ENCODE results near the gene SPART.

SPART gene, protein sequence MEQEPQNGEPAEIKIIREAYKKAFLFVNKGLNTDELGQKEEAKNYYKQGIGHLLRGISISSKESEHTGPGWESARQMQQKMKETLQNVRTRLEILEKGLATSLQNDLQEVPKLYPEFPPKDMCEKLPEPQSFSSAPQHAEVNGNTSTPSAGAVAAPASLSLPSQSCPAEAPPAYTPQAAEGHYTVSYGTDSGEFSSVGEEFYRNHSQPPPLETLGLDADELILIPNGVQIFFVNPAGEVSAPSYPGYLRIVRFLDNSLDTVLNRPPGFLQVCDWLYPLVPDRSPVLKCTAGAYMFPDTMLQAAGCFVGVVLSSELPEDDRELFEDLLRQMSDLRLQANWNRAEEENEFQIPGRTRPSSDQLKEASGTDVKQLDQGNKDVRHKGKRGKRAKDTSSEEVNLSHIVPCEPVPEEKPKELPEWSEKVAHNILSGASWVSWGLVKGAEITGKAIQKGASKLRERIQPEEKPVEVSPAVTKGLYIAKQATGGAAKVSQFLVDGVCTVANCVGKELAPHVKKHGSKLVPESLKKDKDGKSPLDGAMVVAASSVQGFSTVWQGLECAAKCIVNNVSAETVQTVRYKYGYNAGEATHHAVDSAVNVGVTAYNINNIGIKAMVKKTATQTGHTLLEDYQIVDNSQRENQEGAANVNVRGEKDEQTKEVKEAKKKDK

DNA sequence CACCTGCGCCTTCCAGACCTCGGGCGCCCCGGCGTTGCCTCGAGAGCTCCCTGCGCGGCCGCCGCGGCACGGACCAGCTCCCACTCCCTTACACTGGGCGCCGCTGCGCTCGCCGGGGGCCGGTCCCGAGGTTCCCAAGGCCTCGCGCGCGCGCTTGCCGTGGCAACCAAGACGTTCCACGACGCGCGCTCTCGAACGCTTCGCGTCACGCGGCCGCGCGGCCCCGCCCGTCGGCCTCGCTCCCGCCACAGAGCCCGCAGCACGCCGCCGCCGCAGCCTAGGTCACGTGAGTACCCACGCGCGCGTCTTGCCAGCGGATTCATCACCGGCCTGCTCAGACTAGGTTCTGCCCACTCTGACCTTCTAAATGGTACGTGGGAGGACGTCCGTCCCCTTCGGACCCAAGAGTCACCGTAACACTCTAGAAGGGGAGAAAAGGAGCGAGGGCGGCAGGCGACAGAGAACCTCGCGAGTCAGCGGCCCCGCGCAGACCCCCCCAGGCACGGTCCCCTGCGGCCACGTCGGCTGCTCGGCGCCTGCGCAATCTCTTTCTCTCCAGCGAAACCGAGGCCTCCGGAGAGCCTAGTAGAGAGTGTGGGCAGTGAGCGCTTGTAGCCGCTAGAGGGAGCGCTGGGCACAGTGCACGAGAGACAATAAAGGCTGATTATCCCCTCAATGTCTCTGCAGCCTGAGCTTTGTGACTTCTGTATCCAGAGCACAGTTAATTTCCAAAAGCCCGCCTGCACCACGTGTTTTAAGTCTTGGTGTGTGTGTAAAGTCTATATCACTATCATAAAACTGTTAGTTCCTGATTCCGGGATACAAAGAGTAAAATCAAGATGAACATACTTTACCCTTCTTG is at the start of gene SPART:
Gene SPART (minus strand): TSS at position 173 of the 862 bp plus-strand sequence. CDS start 10,564 bp downstream, outside the sequence.
- peak; percentile 64 to 86 for DNase-seq (ENCODE audit: low read depth in 1 of 2, low spot score in 1 of 2)

DNA sequence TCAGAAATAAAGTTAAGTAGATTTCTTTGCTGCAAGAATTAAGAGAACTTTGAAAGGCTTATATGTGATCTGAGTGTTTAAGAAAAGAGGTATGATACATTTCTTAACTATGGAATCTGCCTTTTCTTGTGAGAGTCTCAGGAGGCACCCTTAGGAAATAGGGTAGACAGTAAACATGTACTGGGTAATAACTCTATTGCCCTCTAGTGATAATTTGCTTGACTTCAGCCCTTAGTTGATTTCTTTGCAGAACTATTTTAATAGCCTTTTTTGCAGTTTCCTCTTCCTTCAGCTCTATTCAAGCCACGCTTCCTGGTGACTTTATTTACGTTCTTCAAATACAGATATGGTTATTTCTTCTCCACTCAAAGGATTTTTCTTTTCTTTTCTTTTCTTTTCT is 49.1 kb upstream of the SPART start:
- no peak for DNase-seq (ENCODE audit: low read depth in 1 of 2, low spot score in 1 of 2)

DNA sequence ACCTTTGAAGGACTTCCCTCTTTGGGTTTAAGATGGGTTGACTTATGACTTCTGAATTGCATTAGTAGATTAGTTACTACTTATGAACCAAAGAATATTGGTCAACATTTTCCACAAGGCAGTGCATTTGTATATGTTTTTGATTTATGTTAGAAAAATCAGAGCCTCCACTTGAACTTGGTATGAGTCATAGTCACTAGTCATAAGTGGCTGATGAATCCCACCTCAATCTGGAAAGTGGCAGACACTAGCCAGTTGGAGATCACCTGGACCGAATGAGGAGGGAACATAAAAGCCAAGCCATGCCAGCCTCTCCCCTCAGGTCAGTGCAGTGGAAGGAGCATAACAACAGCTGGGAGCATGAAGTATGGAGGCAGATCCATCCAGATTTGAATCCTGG is 39.3 kb upstream of the SPART start:
- no peak for DNase-seq (ENCODE audit: low read depth in 1 of 2, low spot score in 1 of 2)

DNA sequence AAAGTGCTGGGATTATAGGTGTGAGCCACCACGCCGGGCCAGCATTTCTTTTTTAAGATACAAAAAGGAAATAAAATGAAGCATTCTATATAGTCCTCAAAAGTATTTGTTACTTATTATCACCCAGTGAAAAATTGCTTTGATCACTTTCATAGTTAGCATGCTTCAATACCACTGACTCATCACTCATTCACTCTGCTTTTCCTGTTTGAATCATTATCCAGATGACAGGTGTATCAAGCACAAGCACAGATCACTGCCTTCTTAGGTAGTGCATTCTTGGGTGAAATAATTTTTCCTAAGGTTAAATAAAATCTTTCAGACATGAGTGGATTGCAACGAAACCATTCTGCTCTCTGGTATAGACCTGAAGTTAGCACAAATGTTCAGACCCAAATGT is 35.8 kb upstream of the SPART start:
- no peak for DNase-seq (ENCODE audit: low read depth in 1 of 2, low spot score in 1 of 2)

DNA sequence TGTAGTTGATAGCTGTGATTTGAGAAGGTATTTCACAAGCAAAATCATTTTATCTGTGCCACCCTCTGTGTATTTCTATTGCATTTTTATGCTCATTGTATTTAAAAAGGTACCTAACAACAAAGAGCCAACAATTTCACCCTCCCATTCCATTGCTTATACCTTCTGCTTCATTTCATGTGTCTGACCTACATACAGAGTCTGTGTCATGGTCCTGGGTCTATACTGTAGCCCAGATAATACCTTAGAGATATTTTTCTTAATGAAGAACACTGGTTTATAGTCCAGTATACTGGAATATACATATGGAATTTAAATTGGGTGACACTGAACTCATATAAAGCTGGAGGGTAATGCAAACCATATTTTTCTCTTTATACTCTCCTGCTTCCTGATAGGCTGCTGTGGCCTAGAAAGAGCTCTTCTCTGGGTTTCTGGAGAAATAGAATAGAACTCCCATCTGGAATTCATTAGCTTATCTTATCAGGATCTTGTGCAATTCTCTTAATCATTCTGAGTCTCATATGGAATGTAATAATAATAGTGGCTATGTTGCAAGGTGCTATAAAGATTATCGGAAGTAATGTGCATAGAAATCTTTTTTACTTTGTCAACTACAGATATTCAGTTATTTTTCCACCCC is 31.8 kb upstream of the SPART start:
- no peak for DNase-seq (ENCODE audit: low read depth in 1 of 2, low spot score in 1 of 2)

DNA sequence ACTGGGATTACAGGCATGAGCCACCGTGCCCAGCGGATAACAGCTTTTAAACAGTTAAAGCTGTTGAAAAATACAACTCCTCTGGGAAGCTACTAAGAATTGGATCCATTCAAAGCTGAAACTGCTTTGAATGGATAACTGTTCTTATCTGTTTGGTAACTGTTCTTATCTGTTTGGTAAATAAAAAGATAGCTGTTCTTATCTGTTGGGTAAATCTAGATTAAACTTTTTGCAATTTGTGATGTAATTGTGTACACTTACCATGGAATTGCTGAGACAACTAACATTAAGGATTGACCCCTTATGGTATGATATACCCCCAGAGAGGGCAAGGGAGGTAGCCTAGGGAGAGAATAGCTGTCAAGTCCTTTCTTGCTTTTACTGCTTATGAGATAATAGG is 27.9 kb upstream of the SPART start:
- DNase-seq (ENCODE audit: low read depth in 1 of 2, low spot score in 1 of 2), result no peak

DNA sequence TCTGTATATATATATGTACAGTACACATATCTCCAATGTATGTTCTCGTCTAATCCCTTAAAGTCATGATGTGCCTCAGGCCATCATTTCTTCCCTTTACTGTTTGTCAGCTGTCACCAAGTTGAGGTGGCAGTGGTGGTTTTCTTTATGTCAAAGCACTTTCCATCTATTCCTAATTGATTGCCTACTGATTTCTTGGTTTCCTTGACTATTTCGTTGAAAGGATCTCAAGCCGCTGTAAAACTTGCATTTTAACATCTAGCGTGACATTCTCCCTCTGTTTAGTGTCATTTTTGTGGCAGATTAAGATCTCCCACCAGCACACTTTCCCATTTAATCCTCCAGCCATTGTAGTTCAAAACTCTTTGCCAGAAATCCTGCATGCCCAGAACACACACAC is 25.0 kb upstream of the SPART start:
- DNase-seq (ENCODE audit: low read depth in 1 of 2, low spot score in 1 of 2), result no peak

DNA sequence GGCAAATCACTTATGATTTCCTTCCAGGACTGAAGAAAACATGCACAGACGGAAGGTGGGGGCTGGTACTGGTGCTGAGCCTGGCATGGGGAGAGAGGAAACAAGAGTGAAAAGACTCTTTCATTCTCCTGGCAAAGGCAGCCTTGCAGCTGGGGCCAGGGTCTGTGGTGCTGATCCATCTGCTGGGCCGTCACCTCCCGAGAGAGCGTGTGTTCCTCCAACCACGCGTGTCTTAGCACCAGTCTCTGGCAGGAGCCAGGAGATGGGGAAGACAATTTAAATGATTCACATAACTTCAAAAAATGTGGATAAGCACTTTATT is 23.9 kb upstream of the SPART start:
- DNase-seq (ENCODE audit: low read depth in 1 of 2, low spot score in 1 of 2), result no peak

DNA sequence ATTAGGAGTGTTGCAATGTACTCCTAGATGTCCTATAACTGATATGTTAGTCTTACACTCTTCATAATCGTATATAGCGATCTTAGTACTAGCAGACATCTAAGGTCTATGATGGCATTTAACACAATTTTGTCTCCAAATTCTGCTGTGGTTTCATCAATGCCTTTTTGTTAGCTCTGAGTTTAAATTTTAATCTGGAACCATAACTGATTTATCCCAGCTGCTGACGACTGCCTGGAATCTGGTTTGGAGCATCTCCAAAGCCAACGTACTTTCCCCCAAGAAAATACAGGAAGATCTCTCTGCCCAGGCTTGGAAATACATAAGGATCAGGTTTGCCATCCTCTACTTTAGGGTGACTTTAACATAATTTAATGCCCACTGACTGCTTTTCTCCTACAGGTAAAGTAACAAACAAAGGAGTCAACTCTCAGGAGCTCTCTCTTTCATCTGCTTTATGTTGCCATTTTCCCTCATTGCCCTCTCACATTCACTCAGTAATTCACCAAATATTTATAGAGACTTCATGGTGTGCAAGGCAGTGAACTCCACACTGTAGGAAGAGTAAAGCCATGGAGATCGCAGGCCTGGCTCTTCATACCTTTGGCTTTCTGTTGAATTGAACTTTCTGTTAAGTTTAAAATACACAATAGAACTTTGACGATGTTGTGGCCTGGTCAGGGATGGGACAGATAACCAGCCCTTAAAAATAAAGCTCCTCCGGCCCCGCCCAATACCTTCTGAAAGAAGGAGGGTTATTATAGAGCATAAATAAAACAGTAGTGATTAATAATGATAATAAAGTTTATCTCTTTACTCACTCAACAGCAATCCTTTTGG is 23.3 kb upstream of the SPART start:
- DNase-seq (ENCODE audit: low read depth in 1 of 2, low spot score in 1 of 2), result no peak

DNA sequence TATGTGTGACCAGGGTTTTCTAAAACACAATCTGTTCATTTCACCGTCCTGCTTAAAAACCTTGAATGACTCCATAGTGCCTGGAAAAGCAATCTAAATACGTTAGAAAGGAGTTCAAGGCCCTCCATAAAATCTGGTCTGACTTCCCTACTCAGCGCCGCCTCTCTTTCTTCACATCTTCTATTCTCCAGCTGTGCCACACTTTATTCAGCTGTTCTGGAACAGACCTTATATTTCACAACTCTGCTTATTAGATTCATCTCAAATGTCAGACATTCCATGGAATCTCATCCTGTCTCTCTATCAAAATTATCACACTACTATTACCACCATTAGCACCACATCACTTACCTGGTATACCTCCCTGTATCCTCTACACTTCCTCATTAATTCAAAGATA is 19.8 kb upstream of the SPART start:
- no peak for DNase-seq (ENCODE audit: low read depth in 1 of 2, low spot score in 1 of 2)

DNA sequence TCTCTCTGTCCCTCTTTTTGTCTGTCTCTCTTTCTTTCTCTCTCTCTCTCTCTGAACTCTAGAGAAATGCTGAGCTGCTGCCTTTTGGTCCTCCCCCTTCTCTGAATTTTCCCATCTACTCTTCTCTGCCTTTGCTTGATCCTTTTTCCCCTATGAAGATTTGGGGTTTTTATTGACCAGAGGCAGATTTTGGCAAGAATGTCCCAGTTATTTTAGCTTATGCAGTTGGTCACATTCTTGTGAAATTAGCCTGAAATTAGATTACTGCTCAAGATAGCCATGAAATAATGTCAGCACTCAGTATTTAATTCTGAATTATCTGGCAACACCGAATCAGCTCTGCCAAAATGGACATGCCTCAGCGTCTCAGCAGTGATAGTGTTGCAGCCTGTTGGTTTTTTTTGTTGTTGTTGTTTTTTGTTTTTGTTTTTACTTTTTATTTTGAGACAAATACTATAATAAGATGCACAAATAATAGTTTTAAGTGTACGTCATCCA is 17.2 kb upstream of the SPART start:
- no peak for DNase-seq (ENCODE audit: low read depth in 1 of 2, low spot score in 1 of 2)

DNA sequence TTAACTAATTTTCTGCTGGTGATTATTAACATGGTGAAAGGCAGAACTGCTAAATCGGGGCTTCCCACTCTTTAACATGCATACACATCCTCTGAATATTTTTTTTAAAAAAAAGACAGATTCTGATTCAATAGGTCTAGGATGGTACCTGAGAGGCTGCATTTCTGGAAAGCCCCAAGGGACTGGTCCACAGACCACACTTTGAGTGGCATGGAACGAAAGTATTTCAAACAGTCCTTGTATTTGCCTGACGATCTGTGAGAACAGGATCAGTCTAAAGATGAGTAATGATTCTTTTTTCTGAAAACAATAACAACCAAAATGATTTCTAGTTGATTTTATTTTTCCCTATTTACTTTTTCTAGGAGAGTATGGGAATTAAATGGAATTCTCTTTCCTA is 16.7 kb upstream of the SPART start:
- no peak for DNase-seq (ENCODE audit: low read depth in 1 of 2, low spot score in 1 of 2)

DNA sequence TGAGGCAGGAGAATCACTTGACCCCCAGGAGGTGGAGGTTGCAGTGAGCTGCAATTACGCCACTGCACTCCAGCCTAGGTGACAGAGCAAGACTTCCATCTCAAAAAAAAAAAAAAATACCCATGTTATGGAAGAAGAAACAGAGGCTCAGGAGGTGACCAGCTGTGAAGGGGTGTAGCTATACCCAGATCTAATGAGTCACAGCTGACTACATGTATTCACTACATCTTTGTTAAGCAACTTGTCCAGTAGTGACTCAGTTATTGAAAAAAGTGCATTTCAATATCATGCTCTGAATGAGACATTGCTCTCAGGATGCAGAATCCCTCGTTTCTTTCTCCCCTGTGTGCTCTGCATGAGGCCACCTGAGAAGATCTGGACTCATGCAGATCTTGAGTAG is 16.1 kb upstream of the SPART start:
- DNase-seq (ENCODE audit: low read depth in 1 of 2, low spot score in 1 of 2), result no peak

DNA sequence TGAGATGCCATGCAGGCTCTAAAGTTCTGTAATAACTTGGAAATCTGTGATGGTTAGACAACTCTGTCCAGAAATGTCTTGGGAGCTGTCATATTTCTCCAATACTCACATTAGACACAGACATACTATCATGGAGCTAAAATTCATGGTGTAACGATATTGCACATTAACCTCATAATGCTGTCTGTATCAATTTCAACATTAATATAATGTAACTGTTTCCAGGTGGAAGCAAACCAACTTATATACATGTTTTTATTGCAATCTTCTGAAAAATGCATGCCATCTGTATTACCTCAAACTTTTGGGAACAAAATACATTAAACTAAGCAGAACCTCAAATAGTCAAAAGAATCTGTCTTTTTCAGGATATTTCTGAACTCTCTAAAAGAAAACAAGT is 14.7 kb upstream of the SPART start:
- DNase-seq (ENCODE audit: low read depth in 1 of 2, low spot score in 1 of 2), result no peak

DNA sequence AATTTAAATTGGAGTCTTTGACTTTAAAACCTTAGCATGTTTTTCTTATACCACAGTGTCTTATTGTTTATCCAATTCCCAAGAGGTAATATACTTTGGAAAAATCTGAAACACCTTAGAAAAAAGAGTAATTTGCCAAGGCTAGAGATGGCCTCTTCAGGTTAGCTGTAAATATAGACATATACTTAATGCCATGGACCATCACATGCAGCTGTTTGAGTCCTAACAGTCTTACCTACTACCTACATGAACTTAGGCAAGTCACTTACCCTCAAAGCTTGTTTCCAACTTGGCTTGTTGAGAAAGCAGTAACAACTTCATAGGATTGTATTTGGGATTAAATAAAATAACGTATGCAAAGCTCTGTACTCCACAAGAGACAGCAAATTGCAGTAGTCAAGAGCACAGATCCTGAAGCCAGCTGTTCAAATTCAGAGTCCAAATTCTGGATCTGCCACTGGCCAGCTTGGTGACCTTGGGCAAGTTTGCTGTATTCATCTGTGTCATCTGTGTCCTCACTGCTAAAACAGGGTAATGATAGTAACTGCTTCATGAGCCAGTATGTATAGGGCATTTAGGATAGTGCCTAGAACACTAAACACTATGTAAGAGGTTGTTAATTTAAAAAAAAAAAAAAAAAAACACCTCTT is 13.2 kb upstream of the SPART start:
- no peak for DNase-seq (ENCODE audit: low read depth in 1 of 2, low spot score in 1 of 2)

DNA sequence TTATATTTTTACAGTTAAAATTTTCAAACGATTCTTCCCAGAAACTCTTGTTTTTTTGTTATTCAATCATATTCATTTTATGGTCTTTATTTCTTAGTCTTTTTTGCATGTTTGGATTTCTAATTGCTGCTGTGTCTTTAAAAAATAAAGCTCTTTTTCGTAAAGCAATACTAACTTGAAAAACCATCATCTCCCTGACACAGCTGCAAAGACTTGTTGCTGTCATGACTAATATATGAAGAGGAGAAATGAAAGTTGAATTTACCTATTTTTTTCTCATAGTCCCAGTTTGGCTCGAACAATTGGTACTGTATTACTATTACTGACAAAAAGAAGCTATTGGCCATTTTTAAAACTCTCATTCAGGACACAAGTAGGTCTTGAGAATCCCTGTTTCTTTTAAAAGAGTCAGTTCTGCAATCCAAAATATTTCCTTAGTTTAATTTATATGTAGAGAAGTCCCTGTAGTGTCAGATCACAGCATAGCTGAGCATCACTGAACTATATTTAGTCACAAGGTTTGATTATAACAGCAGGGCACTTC is 12.1 kb upstream of the SPART start:
- no peak for DNase-seq (ENCODE audit: low read depth in 1 of 2, low spot score in 1 of 2)

DNA sequence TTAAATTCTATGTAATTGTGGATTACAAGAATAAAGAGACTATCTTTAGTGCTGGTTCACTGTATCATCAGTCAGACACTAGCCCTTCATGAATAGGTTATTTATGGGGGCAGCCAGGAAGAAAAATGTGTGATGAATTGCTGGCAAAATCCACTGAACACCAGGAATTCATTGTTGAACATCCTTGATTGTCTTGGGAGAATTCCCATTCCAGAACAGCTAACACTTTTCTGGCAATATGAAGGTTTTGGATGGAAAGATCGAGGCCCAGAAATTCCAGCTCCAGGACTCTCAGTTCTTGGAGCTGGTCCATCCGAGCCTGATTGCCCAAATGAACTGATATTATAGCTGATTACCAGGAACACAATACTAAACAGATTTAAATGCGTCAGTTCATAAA is 11.5 kb upstream of the SPART start:
- no peak for DNase-seq (ENCODE audit: low read depth in 1 of 2, low spot score in 1 of 2)

DNA sequence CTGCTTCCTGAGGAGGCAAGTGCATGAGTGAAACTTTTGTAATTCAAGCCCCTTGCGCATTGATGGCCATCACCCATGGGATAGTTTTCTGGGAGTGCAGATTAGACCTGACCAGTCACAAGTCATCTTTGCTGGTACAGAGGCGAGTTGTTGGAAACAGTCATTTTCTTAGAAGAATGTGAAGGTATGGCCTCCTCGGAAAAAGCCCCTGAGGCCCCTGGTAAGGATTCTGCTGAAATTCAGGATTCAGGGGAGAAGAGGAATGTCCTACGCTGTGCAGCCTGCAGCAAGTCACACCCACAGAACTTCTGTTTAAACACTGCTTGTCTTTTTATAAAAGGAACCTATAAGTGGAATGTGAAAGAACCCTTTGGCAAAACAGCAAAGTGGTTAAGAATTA is 11.0 kb upstream of the SPART start:
- no peak for DNase-seq (ENCODE audit: low read depth in 1 of 2, low spot score in 1 of 2)

DNA sequence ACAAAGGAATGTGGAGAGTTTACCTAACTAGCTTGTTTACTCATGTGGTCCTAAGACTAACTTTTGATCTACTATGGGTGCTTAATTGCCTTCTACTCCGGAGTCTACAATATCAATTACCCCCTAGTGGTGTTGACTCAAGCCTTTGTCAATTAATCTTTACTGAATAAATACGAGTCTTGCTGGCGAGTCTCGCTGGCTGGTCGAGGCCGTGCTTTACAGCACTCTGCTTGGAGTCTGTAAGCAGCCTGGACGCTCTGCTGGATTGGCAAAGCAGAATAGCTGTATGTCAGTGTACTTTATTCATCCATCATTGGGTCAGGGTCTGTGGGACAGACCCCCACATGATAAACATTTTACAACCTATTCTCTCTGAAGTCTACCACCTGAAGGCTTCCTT is 9.9 kb upstream of the SPART start:
- DNase-seq (ENCODE audit: low read depth in 1 of 2, low spot score in 1 of 2), result no peak

DNA sequence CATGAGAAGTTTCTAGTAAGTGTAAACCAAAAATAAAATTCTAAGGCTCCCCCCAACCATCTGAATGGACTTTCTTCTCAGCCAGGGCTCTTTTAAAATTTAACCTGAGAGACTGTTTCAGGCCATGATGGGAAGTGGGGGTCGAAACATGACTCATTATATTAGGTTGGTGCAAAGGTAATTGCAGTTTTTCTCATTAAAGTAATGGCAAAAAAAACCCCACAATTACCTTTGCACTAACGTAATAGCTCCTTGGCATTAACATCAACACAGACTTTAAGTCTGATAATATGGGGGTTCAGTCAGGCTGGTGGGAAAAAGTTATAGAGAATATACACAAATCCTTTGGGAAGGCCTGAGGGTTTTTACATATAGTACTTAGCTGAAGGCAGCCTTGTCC is 9.4 kb upstream of the SPART start:
- no peak for DNase-seq (ENCODE audit: low read depth in 1 of 2, low spot score in 1 of 2)

Data from activated CD4-positive, alpha-beta T cell treated with anti-CD3 and anti-CD28 coated beads, Interleukin-2, amount 50 U/mL, for 24 hours (primary cell).